B cell (primary cell): ENCODE measurements around the gene MYCN. TPM values are rescaled to one million over a fixed set of nuclear protein-coding genes. Genes with fewer than 3 reads are reported as not detected.

Source experiments
- ATAC-seq: fragments of 200-7000 bp; cut with Tn5 transposase; one replicate; pipeline ENCODE4 v1.10.0; 2021; ENCODE audit warnings: low read depth, mild to moderate bottlenecking, moderate number of reproducible peaks, moderate library complexity
- CTCF ChIA-PET: fragments of 350-600 bp; sonication (Branson Sonifier 250); formaldehyde crosslinking; loops from one replicate; lab custom pipeline; 2021; ENCODE audit warnings: antibody characterized with exemption, inconsistent platforms; lab: Charles Lee
- POLR2A ChIA-PET: fragments of 350-600 bp; sonication (Branson Sonifier 250); formaldehyde crosslinking; loops from one replicate; lab custom pipeline; 2021; ENCODE audit warnings: antibody characterized with exemption; lab: Charles Lee
- DNase-seq: peaks from one replicate; pipeline ENCODE4 v3.0.0; 2013
- H2AFZ ChIP-seq: 2 replicates; pipeline ENCODE4 v1.6.1; 2012; ENCODE audit warnings: mild to moderate bottlenecking, low read depth, low read length; ENCODE audit not compliant: insufficient read depth, poor library complexity, severe bottlenecking
- H3K27ac ChIP-seq, 2 donors: 1 replicate in 1 of 2; 2 replicates in 1 of 2; pipeline ENCODE4 v1.5.1; 2012 to 2013; ENCODE audit warnings: low read length in 2 of 2, mild to moderate bottlenecking in 2 of 2, moderate library complexity in 1 of 2
- H3K27me3 ChIP-seq, 4 experiments: fragments of 200-600 bp in 1 of 4; sonication (generic) in 1 of 4; replicated peaks in 1 of 4; 1 replicate in 2 of 4; 2 replicates in 2 of 4; pipeline versions ENCODE4 v1.6.1 to v1.7.0; 2013 to 2016; ENCODE audit warnings: low read length in 3 of 4, mild to moderate bottlenecking in 2 of 4, mixed read lengths in 1 of 4, moderate library complexity in 1 of 4; ENCODE audit not compliant: insufficient read depth in 4 of 4, control insufficient read depth in 3 of 4; ENCODE audit errors: control extremely low read depth in 1 of 4
- H3K36me3 ChIP-seq, 2 experiments: replicated peaks in 1 of 2; 1 replicate in 1 of 2; 2 replicates in 1 of 2; pipeline versions ENCODE4 v1.6.1 to v1.7.1; 2013; ENCODE audit warnings: low read length in 1 of 2; ENCODE audit not compliant: insufficient read depth in 2 of 2, control insufficient read depth in 1 of 2; ENCODE audit errors: control extremely low read depth in 1 of 2, extremely low read depth in 1 of 2
- H3K4me1 ChIP-seq, 2 donors: fragments of 200-600 bp in 1 of 2; sonication (generic) in 1 of 2; 1 replicate in 1 of 2; 2 replicates in 1 of 2; pipeline versions ENCODE4 v1.5.1 to v1.6.1; 2013 to 2017; ENCODE audit warnings: low read length in 2 of 2; ENCODE audit not compliant: control insufficient read depth in 2 of 2, insufficient read depth in 2 of 2
- H3K4me2 ChIP-seq: replicated peaks from 2 replicates; pipeline ENCODE3; 2012; ENCODE audit warnings: mild to moderate bottlenecking, low read depth, low read length; ENCODE audit not compliant: poor library complexity, severe bottlenecking
- H3K4me3 ChIP-seq, 5 experiments: fragments of 200-600 bp in 1 of 5; sonication (generic) in 1 of 5; 1 replicate in 3 of 5; 2 replicates in 2 of 5; pipeline versions ENCODE4 v1.5.1 to v1.7.0; 2011 to 2016; ENCODE audit warnings: low read length in 4 of 5, mild to moderate bottlenecking in 4 of 5, low read depth in 2 of 5, control low read depth in 1 of 5, moderate library complexity in 1 of 5; ENCODE audit not compliant: insufficient read depth in 1 of 5; ENCODE audit errors: control extremely low read depth in 1 of 5, extremely low read depth in 1 of 5
- H3K79me2 ChIP-seq: fragments of 200-600 bp; sonication (generic); one replicate; pipeline ENCODE4 v1.6.0; 2016; ENCODE audit warnings: low read length; ENCODE audit not compliant: control insufficient read depth, insufficient read depth
- H3K9ac ChIP-seq: fragments of 200-600 bp; sonication (generic); 2 replicates; pipeline ENCODE4 v1.6.1; 2017; ENCODE audit warnings: mild to moderate bottlenecking, low read length, moderate library complexity
- H3K9me3 ChIP-seq, 3 donors: one replicate each; pipeline versions ENCODE4 v1.6.1 to v1.7.1; 2013; ENCODE audit warnings: low read length in 2 of 3; ENCODE audit not compliant: control insufficient read depth in 2 of 3, insufficient read depth in 1 of 3; ENCODE audit errors: control extremely low read depth in 1 of 3
- H4K20me1 ChIP-seq: 2 replicates; pipeline ENCODE4 v1.6.0; 2012; ENCODE audit warnings: mild to moderate bottlenecking, low read length; ENCODE audit not compliant: insufficient read depth, control insufficient read depth, poor library complexity, severe bottlenecking
- H3K27ac Mint-ChIP-seq: one replicate; pipeline ENCODE4 v1.8.0; 2021; ENCODE audit warnings: mixed read lengths
- H3K27me3 Mint-ChIP-seq: one replicate; pipeline ENCODE4 v1.8.0; 2021; ENCODE audit warnings: mixed read lengths
- H3K4me1 Mint-ChIP-seq: one replicate; pipeline ENCODE4 v1.8.0; 2021; ENCODE audit warnings: mixed read lengths
- H3K4me3 Mint-ChIP-seq: one replicate; pipeline ENCODE4 v1.8.0; 2021; ENCODE audit warnings: mixed read lengths
- H3K9me3 Mint-ChIP-seq: one replicate; pipeline ENCODE4 v1.8.0; 2022; ENCODE audit warnings: mixed read lengths; ENCODE audit not compliant: insufficient read depth
- EZH2 ChIP-seq: IDR thresholded peaks from 2 replicates; pipeline ENCODE4 v1.6.1; 2012; ENCODE audit warnings: borderline replicate concordance, low read depth, mild to moderate bottlenecking, moderate library complexity, low read length; ENCODE audit not compliant: insufficient read depth, poor library complexity, severe bottlenecking
- WGBS: methylation state at CpG from one replicate; pipeline ENCODE4 v1.1.5; 2013; ENCODE audit warnings: missing lambda C conversion rate; ENCODE audit not compliant: insufficient coverage; 5-methylcytosine and 5-hydroxymethylcytosine counted together
- intact Hi-C: fragments of 100-400 bp; cut with micrococcal nuclease; formaldehyde crosslinking; loops from one replicate; pipeline ENCODE4 v1.10.0; 2022
- polyA plus RNA-seq: library from polyadenylated mRNA; depleted of rRNA; stranded (reverse); fragments of >200 nt; gene quantifications from 2 replicates; pipeline ENCODE4 v1.2.3, GENCODE V29; 2012
- total RNA-seq, 2 donors: library from RNA; stranded (reverse); fragments of 120-200 nt in 1 of 2; gene quantifications; 1 replicate in 1 of 2; 2 replicates in 1 of 2; pipeline versions ENCODE4 v1.2.3 to v1.2.4, GENCODE V29; 2013 to 2022
- TF ChIP-seq, protein P1 (sequence below): fragments of 200-600 bp; IDR thresholded peaks from one replicate; pipeline ENCODE4 v1.8.0; 2022; ENCODE audit warnings: antibody characterized with exemption, mild to moderate bottlenecking

MYCN gene
- total and polyA plus RNA-seq, 2 donors (not counting 1 experiment from before 2014, with no cell fraction given), result not detected

- no peak overlapping the region for H2AFZ ChIP-seq
- no peak overlapping the region for H3K4me3 Mint-ChIP-seq
- ChIA-PET POLR2A (no interaction called here), CTCF (no interaction called here)
- H3K27ac Mint-ChIP-seq, result no peak overlapping the region
- H3K36me3 ChIP-seq, result no peaks in the 10 kb centered on the region
- no peak overlapping the region for H3K9ac ChIP-seq
- TF ChIP-seq EZH2, result no peak
- TF ChIP-seq, protein P1, sequence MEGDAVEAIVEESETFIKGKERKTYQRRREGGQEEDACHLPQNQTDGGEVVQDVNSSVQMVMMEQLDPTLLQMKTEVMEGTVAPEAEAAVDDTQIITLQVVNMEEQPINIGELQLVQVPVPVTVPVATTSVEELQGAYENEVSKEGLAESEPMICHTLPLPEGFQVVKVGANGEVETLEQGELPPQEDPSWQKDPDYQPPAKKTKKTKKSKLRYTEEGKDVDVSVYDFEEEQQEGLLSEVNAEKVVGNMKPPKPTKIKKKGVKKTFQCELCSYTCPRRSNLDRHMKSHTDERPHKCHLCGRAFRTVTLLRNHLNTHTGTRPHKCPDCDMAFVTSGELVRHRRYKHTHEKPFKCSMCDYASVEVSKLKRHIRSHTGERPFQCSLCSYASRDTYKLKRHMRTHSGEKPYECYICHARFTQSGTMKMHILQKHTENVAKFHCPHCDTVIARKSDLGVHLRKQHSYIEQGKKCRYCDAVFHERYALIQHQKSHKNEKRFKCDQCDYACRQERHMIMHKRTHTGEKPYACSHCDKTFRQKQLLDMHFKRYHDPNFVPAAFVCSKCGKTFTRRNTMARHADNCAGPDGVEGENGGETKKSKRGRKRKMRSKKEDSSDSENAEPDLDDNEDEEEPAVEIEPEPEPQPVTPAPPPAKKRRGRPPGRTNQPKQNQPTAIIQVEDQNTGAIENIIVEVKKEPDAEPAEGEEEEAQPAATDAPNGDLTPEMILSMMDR, result no peak
- 74% methylated on average over 3 of the region's 4 CpGs for WGBS
- H4K20me1 ChIP-seq, result no peaks in the 10 kb centered on the region
- peaks cover 5% of the 10 kb centered on the region for H3K27me3 Mint-ChIP-seq
- no peaks in the 10 kb centered on the region for H3K4me1 ChIP-seq
- no peaks in the 10 kb centered on the region for H3K27me3 ChIP-seq
- H3K9me3 Mint-ChIP-seq, result no peaks in the 10 kb centered on the region
- no peak overlapping the region for H3K4me2 ChIP-seq
- no peak for DNase-seq
- no peak for ATAC-seq
- H3K4me1 Mint-ChIP-seq, result no peaks in the 10 kb centered on the region
- no peak overlapping the region for H3K27ac ChIP-seq
- no peaks in the 10 kb centered on the region for H3K79me2 ChIP-seq
- no peaks in the 10 kb centered on the region for H3K9me3 ChIP-seq
- no peak overlapping the region for H3K4me3 ChIP-seq
- intact Hi-C loops, result no loop called here
Observed at GRCh38 chr2:15986644-15987043, 46.3 kb downstream of the MYCN start.

DNA sequence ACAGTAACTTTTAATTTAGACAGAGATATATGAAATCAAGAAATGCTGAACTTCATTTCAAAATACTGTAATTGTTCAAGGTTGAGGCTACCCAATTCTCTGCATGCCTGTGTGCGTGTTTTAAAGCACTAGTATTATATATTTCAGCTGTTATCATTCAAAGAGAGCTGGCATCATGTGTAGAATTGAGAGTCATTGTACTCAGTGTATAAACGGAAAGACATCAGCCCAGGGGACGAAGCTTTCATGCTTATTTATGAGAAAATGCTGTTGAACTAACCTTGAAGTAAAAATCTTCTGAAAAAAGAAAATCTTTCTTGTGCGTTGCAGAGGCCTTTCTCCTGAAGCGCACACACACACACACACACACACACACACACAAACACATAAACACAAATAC, 48.4 kb downstream of the MYCN start:
- H3K4me2 ChIP-seq, result no peak overlapping the region
- Mint-ChIP-seq H3K27me3 (no peaks in the 10 kb centered on the region), H3K4me1 (no peaks in the 10 kb centered on the region), H3K4me3 (no peak overlapping the region), H3K9me3 (no peaks in the 10 kb centered on the region), H3K27ac (no peak overlapping the region)
- no peak for TF ChIP-seq EZH2
- TF ChIP-seq, protein P1, result no peak
- DNase-seq, result no peak
- POLR2A ChIA-PET, result no interaction called here
- no peak overlapping the region for H3K4me3 ChIP-seq
- intact Hi-C loops, result no loop called here
- no peaks in the 10 kb centered on the region for H4K20me1 ChIP-seq
- no peaks in the 10 kb centered on the region for H3K4me1 ChIP-seq
- H3K9ac ChIP-seq, result no peak overlapping the region
- CTCF ChIA-PET, result no interaction called here
- ATAC-seq, result no peak
- H2AFZ ChIP-seq, result no peak overlapping the region
- H3K27me3 ChIP-seq, result no peaks in the 10 kb centered on the region
- no peaks in the 10 kb centered on the region for H3K9me3 ChIP-seq
- 83% methylated on average over 1 of the region's 5 CpGs for WGBS
- no peaks in the 10 kb centered on the region for H3K36me3 ChIP-seq
- H3K79me2 ChIP-seq, result no peaks in the 10 kb centered on the region
- no peak overlapping the region for H3K27ac ChIP-seq
